Medulla oblongata (tissue), 1 donor: Measurements from ENCODE around the gene STYXL2.

Experiments used
- DNase-seq: peaks from one replicate; pipeline ENCODE4 v3.0.0-alpha.2; 2015; ENCODE audit errors: extremely low spot score

STYXL2 gene

DNA sequence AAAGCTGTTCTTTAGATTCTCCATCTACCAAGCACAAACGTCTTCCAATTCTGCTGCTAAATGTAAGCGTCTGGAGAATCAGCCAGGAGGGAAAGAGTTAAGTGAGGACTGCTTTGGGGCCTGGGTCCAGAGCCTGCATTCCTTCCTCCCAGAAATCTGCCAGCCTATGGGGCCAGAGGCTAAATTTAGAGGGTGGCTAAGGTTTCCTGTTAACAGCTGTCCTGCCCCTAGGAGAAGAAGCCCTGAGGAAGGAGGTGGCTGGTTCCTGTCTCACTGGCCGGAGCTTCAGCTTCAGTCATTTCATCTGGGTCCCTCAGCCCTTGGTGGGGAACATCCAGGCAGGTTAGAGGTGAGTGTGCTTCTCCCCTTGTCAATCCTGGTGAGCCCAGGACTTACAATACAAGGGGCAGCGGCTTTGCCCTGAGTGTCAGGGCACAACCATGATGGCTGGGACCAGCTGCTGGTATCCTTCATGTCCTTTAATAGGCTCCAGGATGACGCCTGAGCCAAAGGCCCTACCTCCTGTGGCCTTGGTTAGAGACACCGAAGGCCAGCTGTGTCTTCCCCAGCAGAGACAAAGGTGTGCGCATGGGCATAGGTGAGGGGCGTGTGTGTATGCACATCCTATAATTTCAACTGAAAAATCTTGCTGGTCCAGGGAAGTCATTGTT lies at the start of gene STYXL2:
TSS of gene STYXL2 (plus strand) at position 230 of the 671 bp plus-strand sequence. CDS start 775 bp downstream, outside the sequence.
- no peak for DNase-seq

DNA sequence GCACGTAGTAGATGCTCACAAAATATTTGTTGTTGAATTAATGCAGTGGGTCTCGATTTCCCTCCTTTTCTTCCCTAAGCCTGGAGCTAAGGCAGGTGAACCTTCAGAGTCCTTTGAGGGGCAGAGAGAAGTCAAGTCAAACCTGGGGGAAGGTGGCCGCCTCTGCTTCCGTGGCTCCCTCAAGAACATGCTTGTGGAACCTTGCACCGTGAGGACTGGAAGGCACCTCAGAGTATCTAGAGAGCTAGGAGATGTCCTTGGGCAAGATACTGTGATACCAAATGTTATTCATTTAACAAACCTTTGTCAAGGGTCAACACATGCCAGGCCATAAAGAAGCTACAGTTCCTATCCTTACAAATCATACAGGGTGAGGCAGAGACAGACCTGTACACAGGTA lies 42.0 kb upstream of the STYXL2 start:
- DNase-seq, result no peak

DNA sequence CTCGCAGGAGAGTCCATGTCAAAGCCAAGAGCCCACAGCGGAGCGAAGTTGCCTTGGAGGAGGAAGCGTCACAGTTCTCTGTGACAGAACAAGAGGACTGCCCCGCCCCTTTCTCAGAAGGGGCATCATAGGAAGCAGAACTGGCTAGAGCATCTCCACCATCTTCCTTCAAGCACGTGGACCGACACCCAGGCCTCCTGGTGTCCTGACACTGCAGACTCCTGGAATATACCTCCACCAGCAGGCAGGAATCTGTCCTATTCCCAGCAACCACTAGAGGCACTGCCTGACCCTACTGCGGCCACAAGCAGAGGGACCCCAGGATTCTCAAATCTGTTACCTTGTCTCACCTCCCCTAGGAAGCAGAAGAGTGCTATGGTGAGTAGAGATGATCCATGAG lies 41.5 kb upstream of the STYXL2 start:
- DNase-seq, result no peak

DNA sequence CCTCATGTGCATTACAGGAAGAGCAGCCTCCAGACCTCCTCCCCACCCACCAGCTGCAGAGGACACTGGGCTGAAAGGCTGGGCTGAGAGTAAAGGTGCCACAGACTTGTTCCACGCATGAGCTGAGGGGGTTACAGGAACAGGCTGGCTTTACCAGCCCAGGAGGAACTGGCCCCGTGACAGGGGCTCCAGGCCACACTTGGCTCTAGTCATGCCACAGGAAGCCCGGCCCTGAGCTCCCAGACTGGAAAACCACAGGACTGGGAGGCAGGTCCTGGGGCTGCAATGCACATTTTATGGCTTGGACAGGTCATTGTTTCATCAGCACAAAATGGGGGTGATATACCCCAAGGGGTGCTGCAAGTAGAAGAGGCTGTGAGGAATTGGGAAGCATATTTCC lies 39.3 kb upstream of the STYXL2 start:
- no peak for DNase-seq

DNA sequence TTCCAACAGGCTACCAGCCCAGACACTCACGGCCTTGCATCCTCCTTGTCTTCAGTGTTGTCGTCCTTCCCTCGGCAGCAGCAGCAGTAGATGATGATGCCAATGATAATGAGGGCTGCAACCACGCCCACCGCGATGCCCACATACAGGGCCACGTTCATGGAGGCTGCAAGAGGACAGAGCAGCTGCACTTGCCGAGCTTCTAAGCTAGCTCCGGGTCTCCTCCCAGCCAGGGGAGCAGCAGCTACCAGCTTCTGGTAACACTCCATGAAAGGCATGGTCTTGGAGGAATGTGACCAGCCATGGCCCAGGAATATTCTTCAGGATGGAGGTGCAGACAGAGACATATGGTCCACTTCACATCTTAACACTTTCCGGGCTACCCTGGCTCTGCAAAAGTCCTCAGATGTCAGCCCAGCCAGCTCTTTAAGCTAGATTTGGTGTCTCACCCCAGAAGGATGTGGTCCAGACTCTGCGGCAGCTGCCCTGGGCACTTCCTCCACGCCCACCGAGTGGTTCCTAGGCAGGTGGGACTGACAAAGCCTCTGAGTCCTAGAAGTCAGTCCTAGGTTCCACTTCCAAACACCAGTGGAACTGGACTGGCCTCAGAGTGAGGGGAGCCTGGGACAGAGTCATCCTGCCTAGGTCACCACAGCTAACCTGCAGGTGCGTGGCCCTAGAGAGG lies 38.8 kb upstream of the STYXL2 start:
- DNase-seq, result no peak

DNA sequence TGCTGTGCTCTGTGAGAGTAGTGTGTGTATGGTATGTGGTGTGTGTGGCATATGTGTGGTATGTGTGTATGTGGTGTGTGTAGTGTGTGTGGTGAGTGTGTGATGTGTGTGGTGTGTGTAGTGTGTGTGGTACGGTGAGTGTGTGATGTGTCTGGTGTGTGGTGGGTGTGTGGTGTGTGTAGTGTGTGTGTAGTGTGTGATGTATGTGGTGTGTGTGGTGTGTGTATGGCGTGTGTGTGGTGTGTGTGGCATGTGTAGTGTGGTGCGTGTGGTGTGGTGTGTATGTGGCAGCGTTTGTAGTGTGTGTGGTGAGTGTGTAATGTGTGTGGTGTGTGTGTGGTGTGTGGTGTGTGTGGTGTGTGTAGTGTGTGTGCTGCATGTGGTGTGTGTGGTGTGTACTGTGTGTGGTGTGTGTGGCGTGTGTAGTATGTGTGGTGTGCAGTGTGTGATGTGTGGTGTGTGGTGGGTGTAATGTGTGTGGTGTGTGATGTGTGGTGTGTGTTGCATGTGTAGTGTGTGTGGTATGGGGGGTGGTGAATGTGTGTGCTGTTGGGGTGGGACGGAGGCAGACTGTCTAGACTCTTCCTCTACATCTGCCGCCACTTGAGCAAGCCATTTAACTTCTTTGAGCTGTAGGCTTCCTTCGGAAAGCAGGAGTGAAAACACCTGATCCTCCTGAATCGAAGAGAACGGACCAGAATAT lies 37.2 kb upstream of the STYXL2 start:
- DNase-seq, result no peak

DNA sequence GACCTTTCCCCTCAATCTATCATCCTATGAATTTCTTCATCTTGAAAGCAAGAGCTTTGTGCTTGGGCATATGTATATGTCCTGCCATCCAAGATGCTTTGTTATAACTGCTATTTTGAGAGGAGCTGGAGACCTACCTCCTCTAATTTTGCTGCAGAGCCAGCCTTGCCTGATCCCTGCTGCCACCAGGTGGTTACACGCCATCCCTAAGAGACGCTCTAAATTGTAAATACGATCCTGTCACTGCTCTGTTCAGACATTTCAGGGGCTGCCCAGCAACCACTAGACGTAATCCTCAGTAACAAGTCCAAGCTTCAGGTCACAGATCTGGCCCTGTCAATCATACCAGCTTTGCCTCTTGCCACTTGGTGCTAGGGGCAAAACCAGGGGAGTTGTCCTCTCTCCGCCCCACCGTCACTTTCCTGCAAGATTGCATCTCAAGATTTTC lies 36.6 kb upstream of the STYXL2 start:
- DNase-seq, result peak; percentile 54

DNA sequence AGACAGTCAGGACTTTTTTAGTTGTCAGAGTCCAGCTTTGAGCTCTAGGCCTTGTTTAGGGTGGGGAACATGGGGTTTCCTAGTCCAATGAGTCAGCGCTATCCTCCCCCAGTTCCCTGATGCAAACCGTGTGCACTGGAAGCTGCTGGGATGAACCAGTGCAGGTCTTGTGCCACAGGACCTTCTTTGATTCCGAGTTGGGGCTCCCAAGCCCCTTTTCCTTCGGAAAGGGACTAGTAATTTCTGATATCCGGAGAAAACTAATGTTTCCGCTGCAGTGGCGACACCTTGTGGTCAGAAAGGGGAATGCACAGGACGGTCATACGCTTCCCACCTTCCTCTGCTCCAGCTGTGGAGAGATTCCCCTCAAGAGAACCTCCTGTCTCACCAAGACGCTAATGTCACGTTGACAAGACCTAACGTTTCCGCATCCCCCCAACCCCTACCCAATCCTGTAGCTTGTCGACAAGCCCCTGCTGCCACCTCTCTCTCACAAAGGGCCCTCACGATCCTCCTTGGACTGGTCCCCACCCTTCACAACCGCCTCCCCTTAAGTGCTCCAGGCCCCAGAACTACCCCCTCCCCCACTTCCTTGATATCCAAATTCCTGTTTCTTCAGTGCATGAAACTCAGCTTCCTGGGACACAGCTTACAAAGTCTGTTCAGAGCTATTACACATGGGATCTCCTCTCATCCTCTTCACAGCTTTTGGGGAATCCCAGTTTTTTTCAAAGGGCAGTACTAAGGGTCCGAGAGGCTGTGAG lies 34.6 kb upstream of the STYXL2 start:
- peak; percentile 77 for DNase-seq

DNA sequence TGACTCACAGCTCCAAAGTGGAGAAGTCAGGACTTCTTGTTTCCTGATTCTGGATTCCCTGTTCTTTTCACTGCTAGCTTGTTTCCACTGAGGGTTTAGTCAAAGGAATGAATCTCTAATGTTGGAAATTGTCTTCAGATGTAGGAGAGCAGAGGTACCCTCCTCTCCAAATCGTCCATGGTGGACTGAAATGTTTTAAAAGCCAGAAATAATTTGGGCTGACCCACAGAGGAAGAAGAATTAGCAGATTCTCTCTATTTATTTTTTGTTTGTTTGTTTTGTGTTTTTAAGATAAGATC lies 34.1 kb upstream of the STYXL2 start:
- DNase-seq, result no peak

DNA sequence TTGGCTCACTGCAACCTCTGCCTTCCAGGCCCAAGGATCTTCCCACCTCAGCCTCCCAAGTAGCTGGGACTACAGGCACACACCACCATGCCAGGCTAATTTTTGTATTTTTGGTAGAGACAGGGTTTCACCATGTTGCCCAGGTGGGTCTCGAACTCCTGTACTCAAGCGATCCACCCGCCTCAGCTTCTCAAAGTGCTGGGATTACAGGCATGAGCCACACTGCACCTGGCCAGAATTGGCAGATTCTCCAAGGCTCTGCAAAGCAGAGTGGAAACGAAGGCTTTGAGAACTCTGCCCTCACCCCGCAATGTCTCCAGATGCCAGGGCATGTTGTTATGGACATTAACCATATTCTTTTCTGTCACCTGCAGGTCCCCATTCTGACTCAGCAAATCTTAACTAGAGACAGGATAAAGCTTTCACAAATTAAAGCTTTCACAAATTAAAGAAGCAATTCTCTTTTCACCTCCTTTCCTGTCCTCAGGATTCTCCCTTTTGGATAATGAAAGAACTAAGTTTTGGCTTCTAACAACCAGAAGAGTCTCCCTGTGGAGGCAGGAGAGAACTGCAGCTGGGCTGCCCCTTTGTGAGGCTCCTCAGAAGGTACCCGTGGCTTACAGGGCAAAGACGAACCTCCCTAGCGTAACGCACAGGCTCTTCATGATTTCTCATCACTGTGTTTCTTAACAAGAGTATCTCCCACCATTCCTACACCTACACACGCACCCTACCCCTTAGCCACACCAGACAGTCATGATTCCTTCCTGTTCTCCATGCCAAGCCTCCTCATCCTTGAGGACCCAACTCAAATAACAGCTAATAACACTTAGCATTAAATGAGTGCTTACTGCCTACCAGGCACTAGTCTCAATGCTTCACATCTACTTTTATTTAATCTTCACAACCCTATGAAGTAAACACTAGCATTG lies 33.5 kb upstream of the STYXL2 start:
- no peak for DNase-seq

DNA sequence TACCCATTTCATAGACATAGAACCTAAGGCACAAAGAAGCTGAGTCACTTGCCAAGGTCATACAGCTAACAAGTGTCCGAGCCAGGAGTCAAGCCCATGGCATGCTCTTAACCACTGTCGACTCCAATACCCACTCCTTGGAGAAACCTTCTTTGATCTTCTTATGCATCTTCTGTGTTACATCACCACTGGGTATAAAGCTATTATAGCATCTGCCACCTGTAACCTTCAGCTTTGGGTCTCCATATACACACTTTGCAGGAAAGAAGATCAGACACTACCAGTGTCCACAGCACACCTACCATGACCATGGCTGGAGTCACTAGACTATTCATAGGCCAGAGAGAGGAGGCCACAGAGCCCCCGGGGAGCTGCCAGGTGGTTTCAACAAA lies 32.8 kb upstream of the STYXL2 start:
- no peak for DNase-seq

DNA sequence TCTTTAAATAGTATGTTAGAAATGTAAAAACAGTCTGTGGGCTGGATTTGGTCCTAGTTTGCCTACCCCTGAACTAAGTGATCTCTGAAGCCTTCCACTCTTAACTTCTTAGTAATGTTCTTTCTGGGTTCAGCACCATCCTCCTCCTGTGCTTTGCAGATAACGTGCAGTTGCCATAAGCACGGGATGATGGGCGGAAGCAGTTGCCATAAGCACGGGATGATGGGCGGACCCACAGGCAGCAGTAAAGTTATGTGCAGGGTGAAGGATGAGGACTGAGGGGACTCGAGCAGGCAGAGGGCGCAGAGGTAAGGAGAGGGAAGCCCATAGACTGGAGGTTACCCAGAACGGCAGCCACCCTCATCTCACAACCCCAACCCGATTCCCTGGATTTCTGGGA lies 29.3 kb upstream of the STYXL2 start:
- no peak for DNase-seq

DNA sequence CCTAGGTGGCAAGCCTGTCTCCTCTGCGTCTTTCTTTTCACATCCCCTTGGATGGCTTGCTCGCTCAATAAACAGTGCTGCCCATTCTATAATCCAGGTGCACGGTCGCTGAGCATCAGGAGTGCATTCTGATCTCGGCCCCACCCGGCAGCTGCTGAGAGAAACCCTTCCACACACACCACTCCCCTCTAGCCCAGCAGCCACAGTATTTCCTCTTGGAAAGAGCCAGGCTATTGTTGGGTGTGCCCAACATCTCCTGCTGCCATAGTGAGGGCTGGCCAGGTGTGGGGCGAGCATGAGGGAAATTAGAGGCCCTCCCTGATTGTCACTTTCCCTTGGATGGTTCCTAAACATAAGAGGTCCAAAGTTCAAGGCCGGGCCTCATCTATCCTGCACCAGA lies 28.4 kb upstream of the STYXL2 start:
- no peak for DNase-seq

DNA sequence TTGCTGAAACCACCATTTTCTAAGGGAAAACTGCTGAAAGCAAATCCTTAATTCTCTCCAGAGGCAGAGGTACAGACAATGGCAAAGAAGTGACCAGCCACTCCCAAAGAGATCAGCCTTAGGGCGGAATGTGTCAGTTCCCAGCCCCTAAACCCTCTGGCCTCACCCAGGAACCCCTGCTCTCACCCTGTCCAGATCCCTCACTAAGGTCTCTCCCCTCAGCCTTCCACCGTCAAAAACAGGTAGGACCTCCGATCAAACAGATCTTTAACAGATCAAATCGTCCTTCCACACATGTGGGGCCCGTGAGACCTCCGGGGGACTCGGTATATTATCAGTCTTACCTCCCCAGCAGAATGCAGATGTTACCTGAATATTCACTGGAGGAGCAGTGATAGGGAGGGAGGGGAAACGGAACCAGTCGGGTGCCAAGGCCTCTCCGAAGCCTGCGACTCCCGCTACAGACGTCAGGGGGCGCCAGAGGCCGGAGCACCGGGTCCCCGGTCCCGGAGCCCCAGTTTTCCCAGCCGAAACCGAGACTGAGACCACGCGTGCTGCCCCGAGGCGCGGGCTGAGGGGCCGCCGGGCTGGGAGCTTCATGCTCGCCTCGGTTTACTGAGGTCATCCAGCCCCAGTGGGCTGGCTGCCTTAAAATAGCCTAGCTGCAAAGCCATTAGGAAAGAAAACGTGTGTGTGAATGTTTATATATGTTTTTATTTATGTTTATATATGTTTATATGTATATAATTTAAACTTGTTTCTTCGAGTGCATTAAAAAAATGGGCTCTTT lies 27.3 kb upstream of the STYXL2 start:
- DNase-seq, result peak; percentile 75

DNA sequence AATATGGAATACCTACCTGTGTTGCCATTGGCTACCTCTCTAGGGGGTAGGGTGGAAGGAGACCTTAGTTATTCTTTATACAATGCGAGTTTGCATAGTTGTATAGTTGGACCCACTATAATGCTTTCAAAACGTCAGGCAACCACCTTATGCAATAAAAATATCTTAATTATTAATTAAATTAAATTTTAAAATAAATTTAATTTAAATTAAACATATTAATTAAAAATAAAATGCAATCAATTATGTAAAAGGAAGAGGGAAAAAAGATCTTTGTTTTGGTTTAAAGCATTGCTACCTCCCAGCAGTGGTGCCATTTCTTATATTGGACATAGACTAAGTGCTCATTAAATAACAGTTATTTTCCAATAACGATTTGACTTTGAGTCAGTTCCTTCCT lies 26.0 kb upstream of the STYXL2 start:
- DNase-seq, result no peak

DNA sequence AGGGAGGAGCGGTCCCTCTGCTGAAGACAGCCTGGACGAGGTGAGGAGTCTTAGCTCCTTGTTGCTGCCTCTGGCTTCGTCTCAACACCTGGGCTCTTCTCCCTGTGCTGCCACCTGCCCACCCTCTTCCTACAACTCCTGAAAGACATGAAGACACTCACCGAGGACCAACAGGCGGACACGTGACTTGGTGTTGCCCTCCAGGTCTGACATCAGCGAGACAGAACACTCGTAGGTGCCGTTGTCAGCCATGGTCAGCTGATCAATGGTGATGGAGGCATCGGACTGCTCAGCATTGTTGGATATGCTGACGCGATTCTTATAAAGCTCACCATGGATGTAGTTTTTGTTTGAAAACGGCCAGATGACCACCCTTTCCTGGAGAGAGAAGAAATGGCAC lies 25.1 kb upstream of the STYXL2 start:
- no peak for DNase-seq

DNA sequence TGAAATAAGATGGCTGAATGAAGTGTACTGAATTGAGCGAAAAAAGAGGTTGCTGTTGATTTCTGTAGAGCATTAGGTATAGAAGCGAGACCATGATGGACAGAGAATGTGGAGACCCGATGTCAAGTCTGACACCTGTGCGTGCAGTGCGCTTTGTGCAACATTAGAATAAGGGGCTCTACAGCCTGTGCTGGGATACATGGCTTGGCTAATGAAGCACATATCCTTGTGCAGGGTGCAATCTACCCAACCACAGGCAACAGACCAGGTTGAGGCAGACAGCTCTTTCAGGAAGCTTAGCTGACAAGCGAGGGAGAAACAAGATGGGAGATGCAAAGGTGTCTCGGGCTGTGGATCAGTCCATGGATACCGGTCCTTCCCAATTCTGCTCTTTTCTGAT lies 22.6 kb upstream of the STYXL2 start:
- no peak for DNase-seq

DNA sequence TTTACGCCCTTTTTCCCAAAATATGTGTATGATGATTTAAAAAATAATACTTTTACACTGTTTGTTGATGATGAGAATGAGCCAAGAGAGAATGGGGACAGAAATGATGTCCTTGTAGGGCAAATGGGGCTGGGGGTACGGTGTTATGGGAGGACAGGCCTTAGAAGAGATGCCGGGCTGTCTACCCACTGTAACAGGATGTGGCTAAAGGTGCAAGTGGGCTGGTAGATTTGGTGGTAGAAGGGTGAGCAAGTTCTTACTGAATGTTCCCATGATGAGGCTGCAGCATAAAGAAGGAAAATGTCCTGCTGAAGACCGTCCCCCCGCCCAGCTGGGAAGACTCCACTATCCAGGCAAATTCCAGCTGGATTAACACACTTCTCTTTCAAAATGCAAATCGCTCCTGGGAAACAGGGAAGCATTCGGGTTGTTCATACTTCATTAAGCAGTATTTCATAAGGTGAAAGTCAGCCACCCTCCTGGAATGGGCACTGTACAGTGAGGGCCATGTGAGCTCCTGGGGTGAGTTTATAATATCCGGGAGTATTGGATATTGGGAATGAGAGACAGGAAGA lies 17.7 kb upstream of the STYXL2 start:
- no peak for DNase-seq

DNA sequence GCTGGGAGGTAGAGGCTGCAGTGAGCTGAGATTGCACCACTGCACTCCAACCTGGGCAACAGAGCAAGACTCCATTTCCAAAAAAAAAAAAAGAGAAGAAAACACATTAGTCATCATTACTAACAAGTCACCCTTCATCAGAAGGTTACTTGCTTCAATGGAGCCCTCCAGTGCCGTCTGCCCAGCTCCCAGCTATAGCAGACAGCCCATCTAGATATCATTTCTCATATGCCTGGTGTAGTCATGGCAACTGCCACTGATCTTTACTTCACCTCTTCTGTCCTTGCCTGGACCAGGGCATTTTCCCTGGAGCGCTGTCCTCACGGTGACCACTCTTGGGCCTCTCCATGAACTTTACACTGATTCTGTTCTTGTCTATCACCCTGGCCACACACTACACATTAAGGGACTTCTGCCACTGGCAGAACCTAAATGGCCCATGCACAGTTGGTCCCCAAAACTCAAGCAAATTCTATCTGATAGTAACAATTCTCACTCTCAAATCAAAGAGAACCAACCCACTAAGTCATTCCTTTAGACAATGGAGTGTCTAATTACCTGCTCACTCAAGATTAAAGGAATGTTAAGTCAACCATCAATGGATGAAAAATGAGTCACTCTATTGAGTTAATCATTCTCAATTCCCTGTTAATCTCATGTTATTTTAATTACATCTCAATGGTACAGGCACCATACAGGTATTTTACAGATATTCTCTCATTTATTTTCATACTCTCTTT lies 16.6 kb upstream of the STYXL2 start:
- no peak for DNase-seq

DNA sequence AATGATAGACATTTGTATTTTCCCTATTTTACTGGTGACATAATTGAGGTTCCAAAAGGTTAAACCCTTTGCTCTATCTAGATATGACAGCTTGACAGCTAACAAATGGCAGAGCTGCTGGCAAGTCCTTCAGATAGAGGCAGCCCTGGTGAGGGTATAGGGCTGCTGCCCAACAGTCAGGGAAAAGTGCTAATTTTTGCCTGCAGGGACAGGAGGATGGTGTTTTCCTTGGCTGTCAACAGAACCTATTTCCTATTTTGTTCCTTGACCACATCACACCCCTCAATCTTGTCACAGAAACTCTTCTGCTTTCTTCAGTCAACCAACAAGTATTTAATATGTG lies 16.0 kb upstream of the STYXL2 start:
- no peak for DNase-seq
